HL-60 (cell line): ENCODE results near the gene TANK.

Source experiments
- DNase-seq, 2 experiments: peaks; one replicate each; pipeline ENCODE4 v3.0.0-alpha.2; 2010 to 2020; ENCODE audit warnings: low read depth in 1 of 2, low spot score in 1 of 2
- H3K27ac ChIP-seq: fragments of 250-450 bp; sonication (Bioruptor Pico); replicated peaks from 2 replicates; pipeline ENCODE4 v1.5.1; 2020; ENCODE audit warnings: mild to moderate bottlenecking, moderate library complexity
- H3K27me3 ChIP-seq: fragments of 250-450 bp; sonication (Bioruptor Pico); 2 replicates; pipeline ENCODE4 v1.5.1; 2021; ENCODE audit warnings: mild to moderate bottlenecking, moderate library complexity; ENCODE audit not compliant: insufficient read depth, poor library complexity, severe bottlenecking
- H3K4me3 ChIP-seq: replicated peaks from 2 replicates; pipeline ENCODE4 v1.5.1; 2011; ENCODE audit warnings: mild to moderate bottlenecking, control low read depth, low read length; ENCODE audit not compliant: insufficient read depth
- GABPA ChIP-seq: IDR thresholded peaks from 2 replicates; pipeline ENCODE4 v1.6.1; 2012; ENCODE audit warnings: low read depth
- POLR2AphosphoS5 ChIP-seq: IDR thresholded peaks from 2 replicates; pipeline ENCODE4 v1.6.1; 2012; ENCODE audit warnings: low read depth
- REST ChIP-seq: IDR thresholded peaks from 2 replicates; pipeline ENCODE4 v1.6.1; 2012; ENCODE audit warnings: low read depth; ENCODE audit not compliant: insufficient replicate concordance
- SPI1 ChIP-seq: IDR thresholded peaks from 2 replicates; pipeline ENCODE4 v1.6.1; 2012; ENCODE audit warnings: low read depth, mild to moderate bottlenecking, borderline replicate concordance
- long read RNA-seq: library from polyadenylated mRNA; unstranded; transcript quantifications from one replicate; pipeline ENCODE4 v2.0.0, GENCODE V29; 2020
- TF ChIP-seq, protein P1 (sequence below): IDR thresholded peaks from one replicate; pipeline ENCODE4 v1.5.1; 2011; ENCODE audit warnings: low read length, control low read depth, inconsistent platforms; ENCODE audit not compliant: insufficient read depth

Gene TANK, protein sequence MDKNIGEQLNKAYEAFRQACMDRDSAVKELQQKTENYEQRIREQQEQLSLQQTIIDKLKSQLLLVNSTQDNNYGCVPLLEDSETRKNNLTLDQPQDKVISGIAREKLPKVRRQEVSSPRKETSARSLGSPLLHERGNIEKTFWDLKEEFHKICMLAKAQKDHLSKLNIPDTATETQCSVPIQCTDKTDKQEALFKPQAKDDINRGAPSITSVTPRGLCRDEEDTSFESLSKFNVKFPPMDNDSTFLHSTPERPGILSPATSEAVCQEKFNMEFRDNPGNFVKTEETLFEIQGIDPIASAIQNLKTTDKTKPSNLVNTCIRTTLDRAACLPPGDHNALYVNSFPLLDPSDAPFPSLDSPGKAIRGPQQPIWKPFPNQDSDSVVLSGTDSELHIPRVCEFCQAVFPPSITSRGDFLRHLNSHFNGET
- long read RNA-seq, transcript TANK-202 (8 exons, 2,171 nt), result major isoform, 80 of 129 reads
- long read RNA-seq, partial matches to known transcripts, result 2 of 129 reads
- long read RNA-seq, other reads (novel, unspliced or antisense), result 47 of 129 reads

GRCh38 chr2:161160226-161161073 is at the start of gene TANK:
Gene TANK, plus strand, starts transcription at chr2:161160428. Its CDS starts 19,235 bp downstream, at chr2:161179663.
- DNase-seq, result peak; percentile 95 to 98
- H3K27me3 ChIP-seq, result no peaks in the 10 kb centered on the region
- H3K27ac ChIP-seq, result peak within 1 kb of the TSS; percentile 94
- H3K4me3 ChIP-seq, result peak within 1 kb of the TSS; percentile 50
- TF ChIP-seq, protein P1, sequence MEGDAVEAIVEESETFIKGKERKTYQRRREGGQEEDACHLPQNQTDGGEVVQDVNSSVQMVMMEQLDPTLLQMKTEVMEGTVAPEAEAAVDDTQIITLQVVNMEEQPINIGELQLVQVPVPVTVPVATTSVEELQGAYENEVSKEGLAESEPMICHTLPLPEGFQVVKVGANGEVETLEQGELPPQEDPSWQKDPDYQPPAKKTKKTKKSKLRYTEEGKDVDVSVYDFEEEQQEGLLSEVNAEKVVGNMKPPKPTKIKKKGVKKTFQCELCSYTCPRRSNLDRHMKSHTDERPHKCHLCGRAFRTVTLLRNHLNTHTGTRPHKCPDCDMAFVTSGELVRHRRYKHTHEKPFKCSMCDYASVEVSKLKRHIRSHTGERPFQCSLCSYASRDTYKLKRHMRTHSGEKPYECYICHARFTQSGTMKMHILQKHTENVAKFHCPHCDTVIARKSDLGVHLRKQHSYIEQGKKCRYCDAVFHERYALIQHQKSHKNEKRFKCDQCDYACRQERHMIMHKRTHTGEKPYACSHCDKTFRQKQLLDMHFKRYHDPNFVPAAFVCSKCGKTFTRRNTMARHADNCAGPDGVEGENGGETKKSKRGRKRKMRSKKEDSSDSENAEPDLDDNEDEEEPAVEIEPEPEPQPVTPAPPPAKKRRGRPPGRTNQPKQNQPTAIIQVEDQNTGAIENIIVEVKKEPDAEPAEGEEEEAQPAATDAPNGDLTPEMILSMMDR, result no peak
- TF ChIP-seq GABPA (peak; percentile 91), REST (peak; percentile 79), POLR2AphosphoS5 (peak; percentile 91), SPI1 (peak; percentile 25; the same call in 1 of the 2 replicates)

GRCh38 chr2:161111531-161111930 is 48.7 kb upstream of the TANK start:
- Histone ChIP-seq H3K27me3 (no peaks in the 10 kb centered on the region), H3K27ac (no peak overlapping the region), H3K4me3 (no peak overlapping the region)
- DNase-seq, result no peak
- TF ChIP-seq GABPA (no peak), POLR2AphosphoS5 (no peak), REST (no peak), SPI1 (no peak)
- TF ChIP-seq, protein P1, result no peak

DNA sequence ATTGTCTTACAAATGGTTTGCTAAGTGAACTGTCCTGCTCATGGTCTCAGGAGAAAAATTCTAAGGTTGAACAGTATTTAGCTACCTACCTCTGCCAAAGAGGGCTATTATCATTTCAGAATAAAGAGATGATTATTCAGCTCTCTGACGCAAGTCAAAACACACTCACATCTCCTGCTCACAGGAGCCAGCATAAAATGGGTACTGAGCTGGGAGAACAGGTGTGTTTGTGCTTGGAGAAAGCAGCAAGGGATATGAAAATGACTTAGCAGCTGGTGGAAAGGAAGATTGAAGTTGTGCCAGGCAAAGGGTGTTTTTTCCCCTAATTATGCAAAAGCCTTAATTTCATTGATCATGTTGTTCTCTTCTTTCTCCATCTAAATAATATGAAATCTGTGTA is 47.3 kb upstream of the TANK start:
- H3K27me3 ChIP-seq, result no peaks in the 10 kb centered on the region
- TF ChIP-seq, protein P1, result no peak
- TF ChIP-seq SPI1 (no peak), GABPA (no peak)
- H3K4me3 ChIP-seq, result no peak overlapping the region
- H3K27ac ChIP-seq, result no peak overlapping the region
- no peak for DNase-seq
